GM10266 (cell line): Measurements from ENCODE around the gene COL2A1.

Experiments used
- DNase-seq: peaks from one replicate; pipeline ENCODE4 v3.0.0; 2012; ENCODE audit errors: extremely low spot score
- CTCF ChIP-seq: IDR thresholded peaks from 2 replicates; pipeline ENCODE4 v1.5.1; 2012; ENCODE audit warnings: mild to moderate bottlenecking, low read depth; ENCODE audit not compliant: control insufficient read depth, insufficient read depth; ENCODE audit errors: missing control alignments

COL2A1 gene

GRCh38 chr12:47980197-47980596, 24.1 kb downstream of the COL2A1 start:
- no peak for TF ChIP-seq CTCF
- DNase-seq = no peak

- no peak for TF ChIP-seq CTCF
- no peak for DNase-seq
Observed at GRCh38 chr12:47979686-47980085, 24.6 kb downstream of the COL2A1 start.

GRCh38 chr12:47979166-47979565, 25.1 kb downstream of the COL2A1 start:
- TF ChIP-seq CTCF = no peak
- no peak for DNase-seq

GRCh38 chr12:47978598-47978873, 25.7 kb downstream of the COL2A1 start:
- TF ChIP-seq CTCF = no peak
- DNase-seq = no peak

GRCh38 chr12:47977772-47978597, 26.3 kb downstream of the COL2A1 start:
- no peak for DNase-seq
- TF ChIP-seq CTCF = no peak

GRCh38 chr12:47977046-47977771, 27.1 kb downstream of the COL2A1 start:
- no peak for DNase-seq
- no peak for TF ChIP-seq CTCF

GRCh38 chr12:47975816-47976215, 28.5 kb downstream of the COL2A1 start:
- DNase-seq = no peak
- no peak for TF ChIP-seq CTCF
